Eye (tissue), 1 donor: Measurements from ENCODE around the gene CYTH3.
A peak's percentile ranks its signal among the peaks of the same experiment; 100 is the strongest.
"Not testable (repeated sequence)": the region's sequence is repeated elsewhere in the genome, so short reads cannot be mapped to it uniquely, and the experiment has no call there.

ENCODE experiments used
- DNase-seq: peaks from one replicate; pipeline ENCODE4 v3.0.0-alpha.2; 2015

The CYTH3 gene

DNA sequence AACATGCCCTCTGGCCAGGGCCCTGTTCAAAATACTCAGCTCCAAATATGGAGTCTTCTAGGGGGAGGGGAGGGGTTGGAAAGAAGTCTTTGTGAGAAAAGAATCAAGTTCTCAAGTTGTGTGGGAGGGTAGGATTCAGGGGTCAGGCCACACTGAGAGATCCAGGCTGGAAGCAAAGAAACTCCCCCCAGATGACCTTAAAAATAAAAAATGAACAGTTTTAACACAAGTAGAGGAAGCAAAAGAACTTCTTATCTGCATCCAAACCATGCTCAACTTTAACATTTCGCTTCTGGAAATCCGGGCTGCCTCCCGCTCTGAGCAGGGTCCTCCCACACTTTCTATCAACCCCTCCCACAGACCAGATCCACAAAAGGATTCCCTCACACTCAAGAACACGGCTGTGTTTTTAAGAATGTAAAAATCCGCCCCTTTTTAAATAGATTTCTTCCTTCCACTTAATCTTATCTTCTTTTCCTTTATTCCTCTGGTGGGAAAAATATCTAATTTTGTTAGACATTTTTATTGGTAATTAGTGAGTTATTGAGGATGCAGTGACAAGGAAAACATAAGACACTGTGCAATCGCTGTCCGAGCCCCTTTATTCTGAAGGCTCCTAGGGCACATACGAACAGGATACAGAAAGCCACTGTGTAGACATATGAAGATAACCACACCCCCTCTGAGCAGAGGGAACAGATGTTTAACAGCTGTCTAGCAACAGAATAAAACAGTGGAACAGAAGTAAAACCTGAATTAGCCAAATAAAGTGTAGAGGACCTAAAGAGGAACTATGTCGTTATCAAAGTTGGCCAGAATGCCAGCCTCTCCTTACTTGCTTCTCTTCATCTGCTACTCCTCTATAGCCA, 43.8 kb downstream of the CYTH3 start:
- DNase-seq, result peak; percentile 73

DNA sequence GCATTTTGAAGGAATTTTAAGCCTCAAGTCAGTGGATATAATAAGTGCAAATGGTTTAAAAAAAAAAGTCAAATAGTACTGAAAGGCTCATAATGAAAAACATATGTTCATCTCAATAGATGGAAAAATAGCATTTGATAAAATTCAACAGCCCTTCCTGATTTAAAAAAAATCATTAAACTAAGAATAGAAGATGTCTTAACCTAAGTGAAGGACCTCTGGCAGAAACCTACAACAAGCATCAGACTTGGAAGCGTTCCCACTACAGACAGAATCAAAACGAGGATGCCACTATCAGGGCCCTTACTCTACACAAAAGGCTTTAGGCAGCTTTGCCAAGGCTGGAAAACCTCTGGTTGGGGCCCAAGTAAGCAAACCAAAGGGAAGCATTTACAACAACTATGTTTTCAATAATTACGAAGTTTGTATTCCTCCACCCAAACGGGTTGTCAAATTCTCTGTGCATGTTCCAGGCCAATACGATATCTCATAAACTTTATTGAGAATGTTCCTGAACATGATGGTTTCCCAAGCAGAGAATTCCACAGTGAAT, 45.1 kb downstream of the CYTH3 start:
- DNase-seq, result peak; percentile 71

DNA sequence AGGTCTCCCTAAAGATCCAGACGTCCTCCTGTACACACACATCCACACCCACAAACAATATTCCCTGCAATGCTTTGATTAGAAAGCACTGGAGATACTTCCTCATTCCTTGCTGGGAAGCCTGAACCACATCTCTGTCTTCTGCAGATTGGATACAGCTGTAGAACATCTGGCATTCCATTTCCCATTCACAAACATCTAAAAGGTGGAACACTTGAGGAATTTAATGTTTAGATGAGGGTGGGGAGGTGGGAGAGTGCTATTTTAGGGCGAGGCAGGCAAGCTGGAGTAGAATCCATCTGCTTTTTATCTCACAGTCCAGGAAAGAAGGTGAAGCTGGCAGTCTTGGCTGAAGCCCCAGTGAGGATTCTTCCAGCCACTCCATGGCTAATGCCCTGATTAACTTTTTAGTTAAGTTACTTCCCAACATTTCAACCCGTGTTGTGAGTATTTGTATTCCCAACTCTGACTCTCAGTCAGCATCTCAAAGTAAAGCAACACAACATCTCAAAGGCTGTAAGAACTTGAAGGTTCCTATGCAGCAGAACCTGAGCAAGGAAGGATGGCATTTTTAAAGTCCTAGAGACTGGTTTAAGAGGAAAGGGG, 46.1 kb downstream of the CYTH3 start:
- DNase-seq, result peak; percentile 67

DNA sequence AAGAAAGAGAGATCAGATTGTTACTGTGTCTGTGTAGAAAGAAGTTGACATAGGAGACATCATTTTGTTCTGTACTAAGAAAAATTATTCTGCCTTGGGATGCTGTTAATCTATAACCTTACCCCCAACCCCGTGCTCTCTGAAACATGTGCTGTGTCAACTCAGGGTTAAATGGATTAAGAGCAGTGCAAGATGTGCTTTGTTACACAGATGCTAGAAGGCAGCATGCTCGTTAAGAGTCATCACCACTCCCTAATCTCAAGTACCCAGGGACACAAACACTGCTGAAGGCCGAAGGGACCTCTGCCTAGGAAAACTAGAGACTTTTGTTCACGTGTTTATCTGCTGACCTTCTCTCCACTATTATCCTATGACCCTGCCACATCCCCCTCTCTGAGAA, 49.0 kb downstream of the CYTH3 start:
- not testable (repeated sequence) for DNase-seq

DNA sequence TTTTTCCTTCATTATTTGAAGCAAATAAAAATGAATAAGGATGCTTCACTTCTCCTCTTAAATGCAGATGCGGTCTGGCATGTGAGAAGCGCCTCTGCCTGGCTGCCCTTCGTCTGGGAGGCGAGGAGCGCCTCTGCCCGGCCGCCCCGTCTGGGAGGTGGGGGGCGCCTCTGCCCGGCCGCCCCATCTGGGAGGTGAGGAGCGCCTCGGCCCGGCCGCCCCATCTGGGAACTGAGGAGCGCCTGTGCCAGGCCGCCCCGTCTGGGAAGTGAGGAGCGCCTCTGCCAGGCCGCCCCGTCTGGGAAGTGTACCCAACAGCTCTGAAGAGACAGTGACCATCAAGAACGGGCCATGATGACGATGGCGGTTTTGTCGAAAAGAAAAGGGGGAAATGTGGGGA, 49.4 kb downstream of the CYTH3 start:
- not testable (repeated sequence) for DNase-seq

DNA sequence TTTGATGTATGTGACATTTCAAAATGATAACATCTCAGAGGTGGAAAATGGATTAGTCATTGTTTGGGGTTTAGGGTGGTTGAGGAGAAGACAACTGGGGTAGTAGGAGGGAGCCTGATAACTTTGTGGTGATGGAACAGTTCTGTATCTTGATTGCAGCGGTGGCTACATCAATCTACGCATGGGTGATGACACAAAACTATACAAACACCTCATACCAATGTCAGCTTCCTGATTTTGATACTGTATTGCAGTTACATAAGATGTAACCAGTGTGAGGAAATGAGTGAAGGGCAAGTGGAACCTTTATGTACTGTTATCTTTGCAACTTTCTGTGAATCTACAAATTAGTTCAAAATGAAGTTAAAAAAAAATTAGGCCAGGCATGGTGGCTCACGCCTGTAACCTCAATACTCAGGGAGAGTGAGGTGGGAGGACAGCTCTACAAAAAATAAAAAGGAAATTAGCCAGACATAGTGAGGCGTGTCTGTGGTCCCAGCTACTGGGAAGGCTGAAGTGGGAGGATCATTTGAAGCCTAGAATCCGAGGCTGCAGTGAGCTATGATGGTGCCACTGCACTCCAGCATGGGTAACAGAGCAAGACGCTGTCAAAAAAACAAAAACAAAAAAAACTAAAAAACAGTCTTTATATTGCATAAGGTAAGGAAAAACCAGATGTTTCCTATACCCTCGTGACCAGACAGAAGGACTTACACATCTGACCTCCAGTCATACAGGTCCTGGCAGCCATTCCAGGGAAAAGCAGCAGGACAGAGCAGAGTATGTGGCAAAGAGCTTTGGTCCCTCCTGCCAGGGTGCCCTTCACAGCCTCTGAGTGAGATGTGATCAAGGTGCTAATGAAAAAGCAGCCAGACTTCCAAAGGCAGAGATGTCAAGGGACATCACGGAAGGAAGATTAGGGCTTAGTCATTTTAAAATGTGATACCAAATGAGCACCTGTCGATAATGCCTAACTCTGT, 50.8 kb downstream of the CYTH3 start:
- no peak for DNase-seq

DNA sequence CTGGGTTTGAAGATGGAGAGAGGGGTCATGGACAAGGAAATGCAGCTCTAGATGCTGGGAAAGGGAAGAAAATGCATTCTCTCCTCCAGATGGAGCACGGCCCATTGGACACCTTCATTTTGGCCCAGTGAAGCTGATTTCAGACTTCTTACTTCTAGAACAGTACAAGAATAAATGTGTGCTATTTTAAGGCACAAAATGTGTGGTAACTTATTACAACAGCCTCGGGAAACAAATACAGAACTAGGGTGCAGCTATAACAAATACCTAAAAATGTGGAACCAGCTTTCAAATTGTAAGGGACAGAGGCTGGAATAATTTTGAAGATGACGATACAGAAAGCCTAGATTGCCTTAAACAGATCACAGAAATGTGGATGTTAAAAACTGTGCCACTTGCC, 54.1 kb downstream of the CYTH3 start:
- DNase-seq, result no peak

DNA sequence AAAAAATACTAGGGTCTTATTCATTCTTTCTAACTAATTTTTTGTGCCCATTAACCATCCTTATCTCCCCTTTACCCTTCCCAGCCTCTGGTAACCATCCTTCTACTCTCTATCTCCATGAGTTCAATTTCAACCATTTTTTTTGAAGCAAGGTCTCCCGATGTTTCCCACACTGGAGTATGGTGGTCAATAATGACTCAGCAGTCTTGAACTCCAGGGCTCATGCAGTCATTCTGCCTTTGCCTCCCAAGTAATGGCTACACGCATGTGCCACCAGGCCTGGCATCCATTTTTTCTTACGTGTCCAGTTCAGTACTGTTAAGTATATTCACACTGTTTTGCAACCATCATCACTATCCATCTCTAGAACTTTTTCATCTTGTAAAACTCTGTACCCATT, 60.4 kb downstream of the CYTH3 start:
- DNase-seq, result no peak

DNA sequence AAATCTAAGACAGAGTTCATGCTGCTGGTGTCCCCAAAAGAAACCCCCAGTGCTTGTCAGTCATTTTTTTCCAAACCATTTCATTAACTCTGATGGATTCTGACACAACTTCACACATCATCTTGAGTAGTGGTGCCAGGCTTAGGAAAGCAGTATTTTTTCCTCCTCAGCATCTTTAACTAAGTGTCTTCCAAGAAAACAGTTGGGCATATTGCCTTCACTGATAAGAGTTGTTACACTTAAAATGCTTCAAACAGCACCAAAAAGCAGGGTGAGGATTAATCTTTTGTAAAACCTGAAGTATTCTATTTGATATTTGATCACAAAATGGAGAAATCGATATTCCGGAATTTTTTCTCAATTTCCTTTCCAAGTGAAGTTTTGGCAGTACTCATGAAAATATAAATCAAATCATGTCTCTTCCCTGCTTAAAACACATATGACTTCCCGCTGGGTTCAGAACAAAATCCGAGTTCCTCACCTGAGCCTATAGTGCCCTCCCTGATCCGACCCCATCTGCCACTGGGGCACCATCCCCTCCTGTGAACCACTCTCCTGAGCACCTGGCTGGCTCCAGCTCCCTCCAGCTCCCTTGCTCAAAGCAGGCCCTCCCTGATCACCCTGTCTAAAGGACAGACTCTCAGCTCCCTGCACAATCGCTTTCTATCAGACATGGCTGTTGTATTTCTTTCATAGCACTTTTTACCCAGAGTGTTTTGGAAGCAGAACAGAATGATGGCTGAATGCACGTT, 61.6 kb downstream of the CYTH3 start:
- DNase-seq, result no peak

DNA sequence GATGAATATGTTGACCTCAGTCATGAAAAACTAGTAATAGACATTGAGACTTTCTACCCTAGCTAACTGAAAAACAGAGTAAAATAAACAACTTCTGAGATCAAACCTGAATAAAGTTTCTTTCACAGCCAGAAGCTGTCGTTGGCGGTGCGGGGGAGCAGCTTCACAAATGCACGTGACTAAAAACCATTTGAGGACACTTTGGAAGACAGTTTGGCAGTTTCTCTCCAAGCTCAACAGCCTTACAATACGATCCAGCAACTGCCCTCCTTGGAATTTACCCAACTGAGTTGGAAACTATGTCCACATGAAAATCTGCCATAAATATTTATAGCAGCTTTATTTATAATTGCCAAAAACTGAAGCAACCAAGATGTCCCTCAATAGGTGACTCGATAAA, 63.1 kb downstream of the CYTH3 start:
- no peak for DNase-seq

DNA sequence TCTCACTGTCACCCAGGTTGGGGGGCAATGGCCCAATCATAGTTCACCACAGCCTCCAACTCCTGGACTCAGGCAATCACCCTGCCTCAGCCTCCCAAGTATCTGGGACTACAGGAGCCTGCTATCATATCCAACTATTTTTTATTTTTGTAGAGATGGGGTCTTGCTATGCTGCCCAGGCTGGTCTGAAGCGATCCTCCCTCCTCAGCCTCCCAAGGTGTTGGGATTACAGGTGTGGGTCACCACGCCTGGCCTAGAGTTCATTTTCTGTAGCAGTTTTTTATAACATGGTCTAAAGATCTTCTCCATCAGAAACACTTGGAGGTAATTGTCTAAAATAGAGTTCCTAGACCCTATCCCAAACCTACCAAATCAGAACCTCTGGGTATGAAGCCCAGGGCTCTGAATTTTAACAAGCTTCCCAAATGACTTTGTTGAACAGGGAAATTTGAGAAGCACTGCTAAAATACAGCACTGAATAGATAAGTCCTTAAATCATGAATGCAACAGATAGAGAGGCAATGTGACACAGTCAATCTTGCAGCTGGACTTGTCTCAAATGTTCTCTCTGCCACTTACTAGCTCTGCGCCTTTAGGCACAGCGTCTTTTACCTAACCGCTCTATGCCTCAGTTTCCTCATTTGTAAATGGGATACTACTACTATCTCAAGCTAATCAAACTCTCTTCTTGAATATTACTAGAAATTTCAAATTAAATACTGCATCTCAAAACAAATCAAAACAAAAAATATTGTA, 63.7 kb downstream of the CYTH3 start:
- no peak for DNase-seq

DNA sequence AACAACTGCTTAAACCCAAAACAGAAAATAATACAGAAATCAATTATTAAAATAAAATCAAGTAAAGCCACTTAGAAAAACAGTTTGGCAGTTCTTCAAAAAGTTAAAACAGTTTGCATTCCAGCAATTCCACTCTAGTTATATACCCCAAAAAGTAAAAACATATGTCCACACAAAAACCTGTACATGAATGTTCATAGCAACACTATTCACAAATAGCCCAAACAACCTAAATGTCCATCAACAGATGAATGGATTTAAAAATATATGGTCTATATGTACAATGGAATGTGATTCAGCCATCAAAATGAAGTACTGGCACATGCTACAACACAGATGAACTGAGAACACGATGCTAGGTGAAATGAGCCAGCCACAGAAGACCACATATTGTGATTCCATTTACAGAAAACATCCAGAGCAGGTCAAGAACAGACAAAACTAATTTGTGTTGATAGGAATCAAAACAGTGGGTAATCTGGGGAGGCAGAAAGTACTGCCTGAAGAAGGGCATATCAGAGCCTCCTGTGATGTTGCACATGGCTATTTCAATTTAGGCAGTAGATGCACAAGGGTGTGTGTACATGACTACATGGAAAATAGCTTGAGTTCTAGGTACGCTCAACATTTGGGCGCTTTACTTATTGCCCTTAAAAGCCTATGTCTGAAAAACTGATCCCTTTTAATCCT, 66.3 kb downstream of the CYTH3 start:
- peak; percentile 24 for DNase-seq

DNA sequence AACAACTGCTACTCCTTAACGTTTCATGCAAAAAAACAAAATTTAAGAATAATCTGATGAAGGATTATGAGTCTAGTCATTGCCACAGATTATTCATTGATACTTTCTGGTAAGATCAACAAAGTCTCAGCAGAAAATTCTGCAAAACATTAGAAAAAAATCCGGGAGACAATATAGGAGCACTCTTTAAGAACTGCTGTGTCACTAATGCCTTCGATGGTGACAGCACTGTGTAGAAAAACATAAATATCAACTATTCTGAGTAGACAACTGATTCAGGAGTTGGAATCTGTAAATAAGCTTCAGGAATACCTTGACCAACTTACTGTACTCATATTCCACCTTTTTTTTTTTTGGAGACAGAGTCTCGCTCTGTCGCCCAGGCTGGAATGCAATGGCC, 69.0 kb downstream of the CYTH3 start:
- DNase-seq, result no peak

DNA sequence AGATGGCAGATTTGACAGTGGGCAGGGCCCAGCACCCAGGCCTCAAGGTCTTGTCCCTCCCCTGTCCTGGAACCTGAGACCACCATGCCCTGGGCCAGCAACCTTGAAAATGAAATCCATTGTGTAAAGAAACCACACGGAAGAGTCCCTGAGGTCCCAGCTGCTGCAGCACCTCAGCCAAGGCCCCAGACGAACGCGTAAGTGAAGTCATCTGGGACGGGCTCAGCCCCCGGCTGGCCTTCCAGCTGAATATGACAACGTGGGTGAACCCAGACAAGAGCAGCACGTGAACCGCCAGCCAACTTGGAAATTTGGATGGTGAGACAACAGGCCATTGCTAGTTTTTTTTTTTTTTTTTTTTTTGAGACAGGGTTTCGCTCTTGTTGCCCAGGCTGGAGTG, 70.3 kb downstream of the CYTH3 start:
- no peak for DNase-seq

DNA sequence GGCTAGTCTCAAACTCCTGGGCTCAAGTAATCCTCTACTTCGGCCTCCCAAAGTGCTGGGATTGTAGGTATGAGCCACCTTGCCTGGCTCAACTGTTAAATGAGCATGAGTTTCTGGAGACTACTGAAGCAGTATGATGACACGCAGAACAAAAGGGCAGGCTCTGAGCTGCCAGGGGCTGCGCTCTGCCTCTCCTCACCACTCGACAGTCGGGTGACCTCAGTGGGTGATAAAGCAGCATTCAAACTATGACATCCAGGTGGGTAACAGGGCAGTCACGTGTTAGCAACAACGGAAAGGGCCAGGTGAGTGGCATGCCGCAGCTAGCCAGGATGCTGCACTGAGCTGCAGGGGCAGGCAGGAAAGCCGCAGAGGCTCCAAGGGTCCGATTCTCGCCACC, 71.5 kb downstream of the CYTH3 start:
- DNase-seq, result no peak

DNA sequence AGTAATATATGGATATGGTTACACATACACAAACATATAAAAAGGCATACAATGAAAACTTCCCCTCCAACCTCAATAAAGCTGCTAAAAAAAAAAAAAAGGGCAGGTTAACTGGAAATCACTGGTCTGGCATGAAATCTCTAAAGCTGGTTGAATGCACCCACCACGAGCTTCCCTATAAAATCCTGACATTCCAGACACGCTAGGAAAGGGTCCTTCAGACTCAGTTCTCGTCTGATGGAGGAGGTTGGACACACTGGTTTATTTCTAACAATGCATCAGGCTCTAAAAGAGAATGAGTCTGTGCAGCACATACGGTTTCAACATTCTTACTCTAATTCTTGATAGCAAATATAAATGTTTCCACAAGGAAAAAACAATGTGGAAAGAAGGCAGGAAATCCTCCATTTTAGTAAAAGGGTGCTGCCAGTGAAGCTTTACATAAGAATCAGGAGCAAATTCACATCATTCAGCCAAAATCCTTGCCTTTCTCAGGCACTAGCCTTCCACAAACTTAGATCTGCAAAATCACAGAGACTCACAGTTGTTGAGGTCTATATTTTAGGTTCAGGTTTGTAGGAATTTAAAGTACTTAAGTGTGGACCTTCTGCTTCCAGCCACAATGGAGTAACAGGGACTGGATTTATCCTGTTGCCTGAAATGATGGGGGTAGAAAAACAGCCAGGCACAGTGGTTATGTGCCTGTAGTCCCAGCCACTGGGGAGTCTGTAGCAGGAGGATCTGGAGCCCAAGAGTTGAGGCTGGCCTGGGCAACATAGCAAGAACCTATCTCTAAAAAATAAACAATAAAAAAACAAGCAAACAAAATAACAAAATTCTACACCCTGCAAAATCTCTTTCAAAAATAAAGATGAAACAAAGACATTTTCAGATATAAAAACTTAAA, 73.5 kb downstream of the CYTH3 start:
- no peak for DNase-seq

DNA sequence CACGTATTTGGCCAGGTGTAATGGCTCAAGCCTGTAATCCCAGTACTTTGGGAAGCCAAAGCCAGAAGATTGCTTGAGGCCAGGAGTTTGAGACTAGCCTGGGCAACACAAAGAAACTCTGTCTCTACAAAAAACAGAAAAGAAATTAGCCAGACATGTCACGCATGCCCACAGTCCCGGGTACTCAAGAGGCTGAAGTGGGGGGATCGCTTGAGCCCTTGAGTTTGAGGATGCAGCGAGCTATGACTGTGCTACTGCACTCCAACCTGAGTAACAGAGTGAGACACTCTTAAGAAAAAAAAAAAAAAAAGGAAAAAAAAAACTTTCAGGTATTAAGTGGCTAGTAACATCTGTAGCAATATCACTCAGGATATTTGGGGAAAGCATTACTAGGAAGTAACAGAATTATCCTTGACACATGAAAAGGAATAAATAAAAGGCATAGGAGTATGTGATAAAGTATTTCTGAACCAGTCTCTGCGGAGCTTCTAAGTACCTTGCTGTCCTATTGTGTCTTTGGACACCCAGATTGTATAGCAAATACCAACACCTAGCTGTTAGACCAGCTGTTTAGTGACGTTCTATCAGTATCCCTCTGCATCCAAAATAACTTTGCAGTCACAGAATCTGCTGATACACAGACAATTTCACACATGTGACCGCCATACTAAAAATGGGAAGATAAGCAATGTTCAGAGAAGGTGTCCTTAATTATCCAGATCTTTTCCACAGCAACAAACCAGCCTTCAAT, 74.4 kb downstream of the CYTH3 start:
- DNase-seq, result no peak

DNA sequence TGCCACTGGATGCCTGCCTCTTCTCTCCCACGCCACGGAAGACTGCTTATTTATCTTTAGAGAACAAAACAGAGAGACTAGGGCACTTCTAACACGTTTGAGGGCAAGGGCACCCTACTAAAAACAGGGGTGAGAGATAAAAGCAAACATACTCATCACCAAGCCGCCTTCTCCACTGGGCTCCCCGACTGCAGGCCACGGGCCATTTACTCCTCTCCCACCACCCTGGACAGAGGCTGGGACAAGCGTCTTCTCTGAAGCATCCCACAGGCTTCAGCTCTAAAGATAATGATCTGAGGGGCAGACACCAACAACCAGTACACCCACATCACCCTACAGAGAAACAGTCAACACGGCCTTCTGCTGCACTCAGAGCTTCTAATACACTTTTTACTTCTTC, 78.7 kb downstream of the CYTH3 start:
- DNase-seq, result no peak

DNA sequence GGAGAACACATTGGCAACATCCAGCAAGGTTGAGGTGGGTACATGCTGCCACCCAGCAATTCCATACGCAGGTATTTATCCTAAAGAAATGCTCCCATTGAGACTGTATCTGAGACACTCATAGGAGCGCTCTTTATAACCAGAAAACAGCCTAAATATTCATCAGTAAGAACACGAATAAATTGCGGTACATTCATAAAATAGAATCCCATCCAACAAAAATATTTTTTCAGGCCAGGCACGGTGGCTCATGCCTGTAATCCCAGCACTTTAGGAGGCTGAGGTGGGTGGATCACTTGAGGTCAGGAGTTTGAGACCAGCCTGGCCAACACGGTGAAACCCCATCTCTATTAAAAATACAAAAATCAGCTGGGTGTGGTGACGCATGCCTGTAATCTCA, 81.9 kb downstream of the CYTH3 start:
- DNase-seq, result not testable (repeated sequence)
